Activated naive CD8-positive, alpha-beta T cell treated with anti-CD3 and anti-CD28 coated beads, Interleukin-2, amount 50 U/mL, for 16 hours (primary cell): Measurements from ENCODE around the gene OR7G1.

ENCODE experiments used
- DNase-seq: peaks from one replicate; pipeline ENCODE4 v3.0.0-alpha.2; 2020; ENCODE audit warnings: low read depth, low spot score

Gene OR7G1, protein sequence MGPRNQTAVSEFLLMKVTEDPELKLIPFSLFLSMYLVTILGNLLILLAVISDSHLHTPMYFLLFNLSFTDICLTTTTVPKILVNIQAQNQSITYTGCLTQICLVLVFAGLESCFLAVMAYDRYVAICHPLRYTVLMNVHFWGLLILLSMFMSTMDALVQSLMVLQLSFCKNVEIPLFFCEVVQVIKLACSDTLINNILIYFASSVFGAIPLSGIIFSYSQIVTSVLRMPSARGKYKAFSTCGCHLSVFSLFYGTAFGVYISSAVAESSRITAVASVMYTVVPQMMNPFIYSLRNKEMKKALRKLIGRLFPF

DNA sequence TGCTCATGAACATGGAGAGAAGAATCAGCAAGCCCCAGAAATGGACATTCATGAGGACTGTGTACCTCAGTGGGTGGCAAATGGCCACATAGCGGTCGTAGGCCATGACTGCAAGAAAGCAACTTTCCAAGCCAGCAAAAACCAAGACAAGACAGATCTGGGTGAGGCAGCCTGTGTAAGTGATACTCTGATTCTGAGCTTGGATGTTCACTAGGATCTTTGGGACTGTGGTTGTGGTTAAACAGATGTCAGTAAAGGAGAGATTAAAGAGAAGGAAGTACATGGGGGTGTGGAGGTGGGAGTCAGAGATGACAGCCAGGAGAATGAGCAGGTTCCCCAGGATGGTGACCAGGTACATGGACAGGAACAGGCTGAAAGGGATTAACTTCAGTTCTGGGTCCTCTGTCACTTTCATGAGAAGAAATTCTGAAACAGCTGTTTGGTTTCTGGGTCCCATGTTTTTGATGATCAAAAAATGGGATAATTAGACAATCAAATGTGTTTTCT, at the start of gene OR7G1:
OR7G1 (minus strand) TSS at position 457 of the 507 bp plus-strand sequence; CDS start at position 457, 0 bp downstream.
- DNase-seq: no peak

DNA sequence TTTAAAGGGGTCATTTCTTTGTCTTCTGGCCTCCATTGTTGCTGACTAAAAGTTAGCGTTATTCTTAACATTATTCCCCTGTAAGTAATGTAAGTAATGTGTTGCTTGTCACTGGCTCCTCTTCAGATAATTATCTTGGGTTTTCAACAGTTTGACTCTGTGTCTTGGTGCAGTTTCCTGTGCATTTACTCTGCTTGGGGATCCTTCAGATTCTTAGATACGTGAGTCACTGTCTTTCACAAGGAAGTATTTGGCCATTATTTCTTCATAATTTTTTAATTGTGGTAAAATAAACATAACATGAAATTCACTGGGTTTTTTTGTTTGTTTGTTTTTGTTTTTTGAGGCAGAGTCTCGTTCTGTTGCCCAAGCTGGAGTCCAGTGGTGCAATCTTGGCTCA, 49.7 kb upstream of the OR7G1 start:
- DNase-seq: no peak

DNA sequence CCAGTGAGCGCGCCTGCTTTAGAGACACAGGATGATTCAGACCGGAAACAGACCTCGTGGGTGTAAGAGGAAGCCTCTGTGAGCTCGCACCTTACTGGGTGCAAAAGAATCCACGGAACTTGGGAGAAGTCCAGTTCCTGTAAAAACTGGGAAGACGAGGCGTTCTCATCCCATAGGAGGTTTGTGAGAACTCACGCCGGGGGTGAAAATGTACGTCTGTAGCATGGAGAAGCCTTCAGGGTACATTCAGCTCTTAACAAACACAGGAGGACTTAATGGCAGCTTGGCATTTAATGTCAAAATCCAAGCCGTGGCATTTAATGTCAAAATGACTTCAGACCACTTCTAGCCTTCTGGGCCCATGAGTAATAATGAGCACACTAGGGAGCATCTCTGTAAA, 45.9 kb upstream of the OR7G1 start:
- no peak for DNase-seq

DNA sequence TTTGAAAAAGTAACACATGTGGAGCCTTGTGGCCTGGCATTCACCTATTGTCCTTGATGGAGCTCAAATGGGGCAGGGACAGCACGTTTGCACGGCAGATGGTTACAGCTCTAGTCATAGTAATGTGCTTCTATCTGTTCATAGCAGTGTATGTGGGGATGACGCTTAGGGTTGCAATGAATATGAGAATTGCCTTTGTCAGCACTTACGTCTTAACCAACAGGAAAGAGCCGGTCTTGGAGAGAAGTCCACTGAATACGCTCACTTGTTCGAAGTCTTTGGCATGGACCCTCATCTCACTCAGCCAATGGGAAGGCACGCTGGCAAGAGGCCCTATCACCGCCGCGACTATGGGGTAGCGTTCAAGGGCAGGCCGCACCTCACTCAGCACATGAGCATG, 44.3 kb upstream of the OR7G1 start:
- no peak for DNase-seq

DNA sequence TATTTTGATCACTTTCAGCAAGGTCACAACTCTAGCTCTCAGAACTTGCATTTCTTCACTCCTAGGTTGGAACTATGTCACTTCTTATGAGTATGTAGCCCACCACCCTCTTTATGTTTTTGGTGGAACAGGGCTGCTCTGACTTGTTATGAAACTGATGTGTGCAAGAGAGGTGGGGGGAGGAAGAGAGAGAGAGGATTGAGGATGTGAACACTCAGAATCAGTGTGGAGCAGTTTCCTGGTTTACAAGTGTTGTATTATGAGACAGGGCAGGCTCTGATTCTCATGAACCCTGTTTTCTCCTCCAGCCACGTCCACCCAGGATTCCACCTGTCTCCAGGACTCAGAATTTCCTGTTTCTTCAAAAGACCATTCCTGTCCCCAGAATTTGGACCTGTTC, 40.7 kb upstream of the OR7G1 start:
- no peak for DNase-seq

DNA sequence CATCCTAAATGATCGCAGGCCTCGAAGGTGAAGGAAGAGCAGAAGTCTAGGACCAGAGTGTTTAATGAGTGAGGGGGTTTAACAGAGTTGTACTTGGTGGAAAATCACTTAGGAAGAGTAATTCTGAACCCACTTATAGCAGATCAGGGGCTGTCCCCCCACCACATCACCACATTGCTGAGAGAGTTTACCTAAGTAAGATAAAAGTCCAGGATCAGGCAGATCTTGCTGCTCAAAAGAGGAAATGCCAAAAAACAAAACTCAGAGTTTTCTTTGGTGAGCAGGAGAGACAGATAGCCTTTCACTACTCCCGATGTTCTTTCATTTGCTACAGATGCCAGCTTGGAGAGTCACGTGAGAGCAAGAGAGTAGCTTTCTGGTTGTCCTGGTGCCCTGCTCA, 40.0 kb upstream of the OR7G1 start:
- DNase-seq: no peak

DNA sequence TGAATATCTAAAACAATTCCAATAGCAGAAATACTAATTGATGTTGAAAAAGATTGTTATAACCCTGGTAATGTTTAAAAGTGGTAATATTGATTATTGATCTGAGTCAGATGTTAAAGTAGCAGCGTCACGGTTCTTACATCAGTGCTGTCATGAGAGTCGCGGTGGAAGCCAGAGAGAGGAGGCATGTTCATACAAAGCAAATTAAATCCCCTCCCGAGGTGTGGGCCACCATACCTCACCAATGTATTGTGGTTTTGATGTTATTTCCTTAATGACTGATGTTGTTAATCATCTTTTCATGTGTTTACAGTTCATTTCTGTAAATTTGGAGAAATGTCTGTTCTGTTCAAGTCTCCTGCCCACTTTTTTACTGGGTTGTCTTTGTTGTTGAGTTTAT, 35.8 kb upstream of the OR7G1 start:
- no peak for DNase-seq

DNA sequence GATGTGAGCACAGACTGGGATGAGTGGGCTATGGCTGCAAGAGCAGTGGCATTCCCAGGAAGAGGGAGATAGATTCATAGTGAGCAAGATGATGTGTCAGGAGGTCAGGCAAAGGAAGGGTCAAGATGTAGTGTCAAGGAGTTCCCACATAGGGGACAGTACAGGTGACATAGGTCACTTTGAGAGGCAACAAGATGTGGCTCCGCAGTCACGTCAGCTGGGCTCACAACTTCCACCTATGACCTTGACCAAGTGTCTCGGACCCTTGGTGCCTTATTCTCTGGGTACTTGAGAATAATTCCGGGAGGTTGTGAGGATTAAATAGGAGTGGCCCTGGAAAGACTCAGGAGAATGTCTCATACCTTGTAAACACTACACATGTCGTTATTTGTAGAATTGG, 35.1 kb upstream of the OR7G1 start:
- no peak for DNase-seq

DNA sequence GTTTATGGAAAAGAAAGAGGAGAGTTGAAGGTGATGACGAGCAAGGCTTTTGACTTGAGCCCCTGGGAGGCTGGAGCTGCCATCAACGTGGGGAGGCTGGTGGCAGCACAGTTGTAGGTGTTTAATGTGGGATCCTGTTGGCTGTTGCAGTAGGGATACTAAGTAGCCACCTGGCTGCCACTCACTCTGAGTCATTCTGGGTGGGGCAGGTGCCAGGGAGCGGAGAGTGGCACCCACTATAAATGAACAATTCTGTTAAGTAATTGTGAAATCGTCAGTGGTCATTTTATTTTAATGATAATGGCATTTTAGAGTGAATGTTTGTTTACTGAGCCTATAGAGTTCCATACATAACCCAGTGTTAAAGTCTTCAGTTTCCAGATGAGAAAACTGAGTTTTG, 34.4 kb upstream of the OR7G1 start:
- no peak for DNase-seq

DNA sequence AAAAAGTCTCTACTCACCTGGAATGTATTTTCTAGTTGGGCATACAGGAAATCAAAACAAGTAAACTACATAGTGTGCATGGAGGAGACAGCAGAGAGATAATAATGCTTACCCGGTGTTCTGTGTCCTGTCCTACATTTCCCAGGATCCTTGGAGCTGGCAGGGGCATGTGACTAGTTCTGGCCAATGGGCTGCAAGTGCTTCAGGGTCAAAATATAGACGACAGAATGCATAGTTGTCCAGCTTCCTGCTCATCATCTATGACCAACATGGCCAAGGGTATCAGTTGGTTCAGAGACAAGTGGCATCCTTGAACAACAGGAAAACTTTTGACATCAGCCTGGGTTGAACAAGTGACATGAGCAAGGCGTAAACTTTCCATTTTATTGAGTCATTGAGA, 33.1 kb upstream of the OR7G1 start:
- DNase-seq: no peak

DNA sequence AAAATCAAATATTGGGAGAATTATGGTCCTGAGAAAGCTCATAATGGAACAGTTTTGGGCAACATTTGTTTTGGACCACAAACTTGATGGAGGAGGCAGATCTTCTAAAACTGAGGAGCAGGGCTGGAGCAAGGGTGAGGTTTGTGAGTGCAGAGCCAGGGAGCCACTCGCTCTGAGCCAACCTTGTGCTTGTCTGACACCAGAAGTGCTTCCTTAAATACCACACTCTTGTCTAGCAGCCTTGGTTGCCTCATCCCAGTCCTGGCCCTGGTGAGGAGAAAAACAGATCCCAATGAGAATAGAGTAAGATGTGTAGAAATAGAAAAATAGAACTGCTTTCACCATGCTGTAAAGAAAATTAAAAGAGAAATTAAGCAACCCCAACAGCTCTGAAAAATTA, 31.3 kb upstream of the OR7G1 start:
- DNase-seq: no peak

DNA sequence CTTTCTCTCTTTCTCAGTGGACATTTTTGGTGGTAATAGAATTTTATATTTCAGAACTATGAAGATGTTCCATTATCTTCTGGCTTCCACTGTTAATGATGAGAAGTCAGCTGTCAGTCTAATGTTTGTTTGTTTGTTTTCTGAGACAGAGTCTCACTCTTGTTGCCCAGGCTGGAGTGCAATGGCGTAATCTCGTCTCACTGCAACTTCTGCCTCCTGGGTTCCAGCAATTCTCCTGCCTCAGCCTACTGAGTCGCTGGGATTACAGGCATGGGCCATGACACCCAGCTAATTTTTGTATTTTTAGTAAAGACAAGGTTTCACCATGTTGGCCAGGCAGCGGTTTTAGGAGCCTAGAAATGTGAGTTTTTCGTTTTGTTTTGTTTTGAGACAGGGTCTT, 29.4 kb upstream of the OR7G1 start:
- no peak for DNase-seq

DNA sequence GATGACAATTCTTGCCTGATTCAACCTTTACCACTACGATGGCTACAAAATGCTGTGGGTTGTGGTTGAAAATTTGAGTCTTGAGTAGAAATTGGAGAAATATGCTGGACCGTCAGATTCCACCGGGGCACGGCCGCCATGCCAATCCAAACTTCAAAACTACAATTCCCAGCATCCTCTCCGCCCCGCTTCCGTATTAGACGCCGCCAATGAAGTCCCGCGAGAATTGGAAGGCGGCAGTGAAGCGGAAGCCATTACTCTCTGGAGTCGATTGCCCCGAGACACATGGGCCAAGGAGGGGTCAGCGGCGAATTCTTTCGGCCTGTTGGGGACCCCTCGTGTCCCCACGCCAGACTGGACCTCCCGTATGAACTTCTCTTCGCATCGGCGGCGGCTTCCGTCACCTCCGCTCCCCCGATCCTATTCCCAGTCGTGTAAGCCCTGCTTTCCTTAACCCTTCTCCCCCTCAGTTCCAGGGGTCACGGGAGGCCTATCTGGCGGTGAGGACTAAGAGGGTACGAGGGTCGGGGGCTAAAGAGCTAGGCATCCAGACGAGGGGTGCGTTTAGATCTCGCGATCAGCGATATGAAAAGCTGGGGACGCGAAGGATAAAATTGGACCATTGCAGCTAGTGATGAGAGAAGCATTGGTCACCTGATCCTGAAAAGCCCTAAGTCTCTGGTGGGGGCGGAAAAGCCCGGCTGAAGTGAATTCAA, 24.8 kb upstream of the OR7G1 start, which contains the start of gene ZNF317:
ZNF317 (plus strand) TSS at position 239 of the 716 bp plus-strand sequence. CDS start 15,620 bp downstream, outside the sequence.
- DNase-seq: peak; percentile 81

DNA sequence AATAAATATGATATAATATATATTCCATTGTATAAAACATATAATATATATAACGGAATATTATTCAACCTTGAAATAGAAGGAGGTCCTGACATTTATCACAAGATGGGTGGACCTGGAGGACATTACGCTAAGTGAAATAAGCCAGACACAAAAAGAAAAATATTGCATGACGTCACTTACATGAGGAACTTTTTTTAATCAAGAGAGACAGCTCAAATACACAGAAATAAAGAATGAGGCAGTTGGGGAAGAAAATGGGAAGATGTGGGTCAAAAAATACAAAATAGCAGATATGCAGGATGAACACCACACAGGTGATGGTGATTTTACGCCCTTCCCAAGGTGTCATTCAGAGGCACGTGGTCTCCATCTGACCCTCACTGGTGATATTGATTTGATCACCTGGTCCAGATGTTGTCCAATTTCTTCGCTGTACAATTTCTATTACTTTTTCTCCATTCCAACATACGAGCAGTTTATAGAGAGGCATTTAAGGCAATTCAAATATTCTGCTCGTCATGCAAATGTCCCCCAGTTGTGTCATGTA, 24.1 kb upstream of the OR7G1 start:
- no peak for DNase-seq

DNA sequence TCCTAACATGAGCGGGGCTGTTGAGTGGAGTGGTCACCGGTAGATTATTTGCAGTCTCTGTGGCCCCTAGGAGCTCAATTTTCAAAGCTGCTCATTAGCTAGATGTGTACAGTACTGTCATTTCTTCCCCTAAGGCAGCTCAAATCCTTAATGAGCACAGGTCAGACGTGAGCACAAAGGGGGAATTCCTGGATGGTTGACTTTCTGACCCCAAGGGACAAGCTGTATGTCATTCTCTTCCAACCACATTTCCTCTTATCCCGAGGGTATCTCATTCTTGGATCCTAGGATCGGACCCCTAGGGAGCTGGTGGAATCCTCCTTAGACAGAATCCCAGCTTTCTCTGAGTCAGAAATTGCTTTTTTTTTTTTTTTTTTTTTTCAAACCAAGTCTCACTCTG, 16.9 kb upstream of the OR7G1 start:
- no peak for DNase-seq

DNA sequence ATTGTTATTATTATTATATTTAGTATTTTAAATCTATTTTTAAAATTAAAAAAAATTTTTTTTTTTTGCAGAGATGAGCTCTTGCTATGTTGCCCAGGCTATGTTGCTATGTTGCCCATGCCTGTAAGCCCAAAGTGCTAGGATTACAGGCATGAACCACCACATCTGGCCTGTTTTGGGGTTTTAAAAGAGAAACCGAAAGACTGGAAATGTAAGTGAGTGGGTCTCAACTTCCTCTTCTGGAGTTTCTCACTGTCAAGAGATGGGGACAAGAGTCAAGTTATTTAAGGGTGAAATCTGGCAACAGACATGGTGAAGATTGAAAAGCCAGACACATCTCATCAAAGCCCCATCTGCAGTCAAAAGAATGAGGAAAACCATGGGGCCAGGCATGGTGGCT, 15.4 kb upstream of the OR7G1 start:
- no peak for DNase-seq

DNA sequence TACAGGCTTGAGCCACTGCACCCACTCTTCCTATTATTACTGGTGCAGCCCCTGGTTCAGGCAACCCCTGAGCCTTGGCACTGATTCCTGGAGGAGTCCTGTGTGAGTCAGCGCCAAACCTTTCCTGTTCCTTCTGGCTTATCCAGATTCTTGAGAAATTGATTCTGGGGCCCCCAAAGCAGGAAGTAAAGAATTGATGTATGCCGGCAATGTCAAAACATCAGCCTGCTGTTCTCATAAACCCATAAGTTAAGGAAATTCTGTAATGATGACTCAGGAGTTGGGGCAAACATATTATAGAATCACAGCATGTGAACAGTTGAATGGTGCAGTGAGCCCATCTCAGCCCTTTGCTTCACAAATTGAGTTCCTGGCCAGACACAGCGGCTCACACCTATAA, 12.6 kb upstream of the OR7G1 start:
- DNase-seq: no peak

DNA sequence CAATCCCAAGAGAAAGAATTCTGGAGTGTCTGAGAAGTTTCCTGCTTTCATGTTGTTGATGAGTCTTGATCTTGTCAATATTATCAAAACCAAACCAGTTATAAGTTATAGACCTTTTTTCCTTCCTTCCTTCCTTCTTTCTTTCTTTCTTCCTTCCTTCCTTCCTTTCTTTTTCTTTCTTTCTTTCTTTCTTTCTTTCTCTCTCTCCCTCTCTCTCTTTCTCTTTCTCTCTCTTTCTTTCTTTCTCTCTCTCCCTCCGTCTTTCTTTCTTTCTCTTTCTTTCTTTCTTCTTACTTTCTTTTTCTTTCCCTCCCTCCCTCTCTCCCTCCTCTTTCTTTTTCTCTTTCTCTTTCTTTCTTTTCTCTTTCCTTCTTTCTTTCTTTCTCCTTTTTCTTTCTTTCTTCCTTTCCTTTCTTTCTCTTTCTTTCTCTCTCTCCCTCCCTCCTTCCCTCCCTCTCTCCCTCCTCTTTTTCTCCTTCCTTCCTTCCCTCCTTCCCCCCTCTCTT, 11.4 kb upstream of the OR7G1 start, which contains the start of gene OR7G3:
OR7G3 (minus strand) TSS at position 51 of the 506 bp plus-strand sequence; CDS start at position 51, 0 bp downstream.
- no peak for DNase-seq

DNA sequence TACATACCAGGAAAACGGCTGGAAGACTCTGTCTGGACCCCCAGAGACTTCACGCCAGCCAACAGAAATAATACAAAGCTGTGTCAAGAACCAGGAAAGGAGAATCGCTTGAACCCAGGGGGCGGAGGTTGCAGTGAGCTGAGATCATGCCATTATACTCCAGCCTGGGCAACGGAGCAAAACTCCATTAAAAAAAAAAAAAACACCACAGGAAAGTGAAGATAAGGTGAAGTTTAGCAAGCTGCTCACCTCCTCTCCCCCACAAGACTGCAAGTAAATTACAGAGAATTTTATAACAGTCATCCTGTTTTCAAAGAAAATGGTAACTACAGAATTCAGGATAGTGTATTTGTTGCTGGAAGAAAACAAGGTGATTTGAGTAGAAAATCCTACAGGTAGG, 984 bp upstream of the OR7G1 start:
- DNase-seq: no peak

DNA sequence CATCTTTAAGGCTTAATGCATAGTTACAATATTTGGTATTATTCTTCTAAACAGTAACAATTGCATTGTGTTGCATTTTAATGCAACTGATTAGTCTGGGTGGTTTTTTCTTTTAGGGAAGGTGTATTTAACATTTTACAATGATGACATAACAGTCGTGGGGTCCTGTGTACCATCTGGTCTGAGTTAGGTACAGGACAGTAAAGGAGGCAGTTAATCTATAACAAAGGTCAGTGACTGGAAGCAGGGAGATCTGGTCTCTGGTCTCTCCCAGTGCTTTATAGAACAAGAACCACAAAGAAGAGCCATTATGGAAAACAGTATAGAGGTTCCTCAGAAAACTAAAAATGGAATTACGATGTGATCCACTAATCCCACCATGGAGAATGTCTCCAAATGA, 5.6 kb downstream of the OR7G1 start:
- no peak for DNase-seq

DNA sequence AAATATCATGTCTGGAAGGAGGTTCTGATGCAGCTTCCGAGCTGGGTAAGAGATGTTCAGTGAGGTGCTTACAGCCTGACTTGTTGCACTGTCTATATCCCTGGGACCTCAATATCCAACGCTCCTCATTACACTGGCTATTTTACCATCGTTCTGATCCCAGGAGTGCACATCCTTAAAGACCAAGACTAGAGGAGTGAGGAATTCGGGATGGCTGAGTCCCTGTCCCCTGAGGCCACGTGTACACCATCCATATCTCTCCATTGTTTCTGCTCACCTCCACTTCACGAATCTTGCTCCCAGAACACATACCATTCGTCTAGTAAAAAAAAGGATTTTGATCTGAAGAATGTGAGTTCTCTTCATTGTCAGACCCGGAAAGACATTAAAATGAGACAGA, 8.2 kb downstream of the OR7G1 start, which contains the start of gene OR7G2:
OR7G2 (minus strand) TSS at position 101 of the 400 bp plus-strand sequence. CDS start 4,232 bp downstream, outside the sequence.
- no peak for DNase-seq

DNA sequence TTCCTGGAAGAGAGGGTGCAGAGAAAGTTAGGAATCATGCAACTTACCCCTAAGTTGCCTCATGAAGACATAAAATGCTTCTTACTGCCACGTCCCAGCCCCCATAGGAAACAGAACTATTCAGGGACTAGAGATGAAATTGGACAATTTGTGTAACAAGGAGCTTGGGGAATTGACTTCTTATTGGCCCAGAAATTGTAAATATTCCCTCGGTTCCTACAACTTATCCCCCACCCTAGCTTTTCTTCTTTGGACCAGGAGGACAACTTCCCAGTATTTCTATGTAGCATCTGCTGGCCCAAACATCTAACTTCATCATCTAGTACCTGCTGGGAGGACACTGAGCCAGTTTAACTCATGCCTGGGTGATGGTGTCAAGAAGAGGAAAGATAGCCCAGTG, 28.8 kb downstream of the OR7G1 start, which contains the start of gene OR1M1:
OR1M1 (plus strand) TSS at position 301 of the 400 bp plus-strand sequence. CDS start 6,184 bp downstream, outside the sequence.
- DNase-seq: no peak
